Measurements from ENCODE around the gene LCE3D. TPM values are rescaled to one million over a fixed set of nuclear protein-coding genes. Genes with fewer than 3 reads are reported as not detected.

Gene LCE3D
- total RNA-seq, result 10 to 100 TPM in 2 of 4 donors, 1 to 10 TPM in 2; 3.7 to 27.1 (median 15.4) TPM

- H3K4me3 ChIP-seq, result no peak within 1 kb of the TSS
- 63% methylated on average over 3 of the region's 4 CpGs for WGBS
- H3K27me3 ChIP-seq, result no peaks in the 10 kb centered on the region
- H3K27ac ChIP-seq, result no peak within 1 kb of the TSS
- TF ChIP-seq, protein P1, sequence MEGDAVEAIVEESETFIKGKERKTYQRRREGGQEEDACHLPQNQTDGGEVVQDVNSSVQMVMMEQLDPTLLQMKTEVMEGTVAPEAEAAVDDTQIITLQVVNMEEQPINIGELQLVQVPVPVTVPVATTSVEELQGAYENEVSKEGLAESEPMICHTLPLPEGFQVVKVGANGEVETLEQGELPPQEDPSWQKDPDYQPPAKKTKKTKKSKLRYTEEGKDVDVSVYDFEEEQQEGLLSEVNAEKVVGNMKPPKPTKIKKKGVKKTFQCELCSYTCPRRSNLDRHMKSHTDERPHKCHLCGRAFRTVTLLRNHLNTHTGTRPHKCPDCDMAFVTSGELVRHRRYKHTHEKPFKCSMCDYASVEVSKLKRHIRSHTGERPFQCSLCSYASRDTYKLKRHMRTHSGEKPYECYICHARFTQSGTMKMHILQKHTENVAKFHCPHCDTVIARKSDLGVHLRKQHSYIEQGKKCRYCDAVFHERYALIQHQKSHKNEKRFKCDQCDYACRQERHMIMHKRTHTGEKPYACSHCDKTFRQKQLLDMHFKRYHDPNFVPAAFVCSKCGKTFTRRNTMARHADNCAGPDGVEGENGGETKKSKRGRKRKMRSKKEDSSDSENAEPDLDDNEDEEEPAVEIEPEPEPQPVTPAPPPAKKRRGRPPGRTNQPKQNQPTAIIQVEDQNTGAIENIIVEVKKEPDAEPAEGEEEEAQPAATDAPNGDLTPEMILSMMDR (IDR thresholded peaks at IDR 0.05), result no peak
- TF ChIP-seq POLR2AphosphoS5 (IDR thresholded peaks at IDR 0.05), result no peak
- no peak for TF ChIP-seq EP300 (IDR thresholded peaks at IDR 0.05)
- TF ChIP-seq POLR2A (IDR thresholded peaks at IDR 0.05), result no peak
- no peaks in the 10 kb centered on the region for H3K9me3 ChIP-seq
- H3K36me3 ChIP-seq, result no peaks in the 10 kb centered on the region
- DNase-seq (ENCODE audit: low spot score in 2 of 2), result no peak
- H3K4me1 ChIP-seq, result no peaks in the 10 kb centered on the region
Measured at GRCh38 chr1:152580433-152580832, at the start of gene LCE3D. LCE3D (minus strand) TSS chr1:152580516; CDS start chr1:152579936, 580 bp downstream.

GRCh38 chr1:152626744-152627143, 46.4 kb upstream of the LCE3D start:
- TF ChIP-seq POLR2AphosphoS5 (IDR thresholded peaks at IDR 0.05) (no peak), POLR2A (IDR thresholded peaks at IDR 0.05) (no peak), EP300 (IDR thresholded peaks at IDR 0.05) (no peak)
- TF ChIP-seq, protein P1 (IDR thresholded peaks at IDR 0.05), result no peak
- DNase-seq (ENCODE audit: low spot score in 2 of 2), result no peak
- WGBS, result 40% methylated on average over 1 of the region's 1 CpG
- Histone ChIP-seq H3K27me3 (peaks cover 7% of the 10 kb centered on the region), H3K36me3 (no peaks in the 10 kb centered on the region), H3K4me3 (no peak overlapping the region), H3K9me3 (peaks cover 6% of the 10 kb centered on the region), H3K4me1 (peaks cover 3% of the 10 kb centered on the region), H3K27ac (no peak overlapping the region)

DNA sequence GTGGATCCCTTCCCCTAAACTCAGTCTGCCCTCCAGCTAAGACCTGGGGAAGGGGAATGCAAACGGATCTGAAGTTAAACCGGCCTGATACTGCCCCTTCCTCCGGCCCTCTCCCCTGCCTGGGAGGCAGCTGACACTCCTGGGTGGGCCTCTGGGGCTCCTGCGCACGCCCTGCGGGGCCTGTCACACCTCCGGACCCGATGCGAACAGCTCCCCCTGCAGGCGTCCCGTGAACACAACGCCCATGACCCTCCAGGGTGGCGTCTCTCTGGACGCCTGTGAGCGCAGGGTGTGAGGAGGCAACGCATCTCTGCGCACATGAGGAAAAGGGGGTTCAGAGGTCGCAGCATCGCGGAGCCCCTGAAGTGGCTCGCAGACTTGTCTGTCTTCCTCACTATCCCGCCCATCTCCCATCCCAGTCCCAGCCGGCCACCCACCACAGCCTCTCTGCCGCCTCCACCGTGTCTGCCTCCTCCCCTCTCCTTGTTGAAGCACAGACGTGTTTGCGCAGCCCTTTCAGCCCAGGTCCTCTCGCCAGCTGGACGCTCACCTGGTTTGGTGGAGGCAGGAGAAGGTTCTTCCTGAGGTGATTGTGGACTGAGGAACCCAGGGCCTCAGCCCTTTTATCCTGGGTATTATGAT, 43.0 kb upstream of the LCE3D start:
- DNase-seq (ENCODE audit: low spot score in 2 of 2), result no peak
- Histone ChIP-seq H3K9me3 (peaks cover 3% of the 10 kb centered on the region), H3K27ac (no peak overlapping the region), H3K27me3 (peaks cover 7% of the 10 kb centered on the region), H3K4me1 (peaks cover 3% of the 10 kb centered on the region), H3K36me3 (no peaks in the 10 kb centered on the region), H3K4me3 (no peak overlapping the region)
- 42% methylated on average over 25 of the region's 29 CpGs for WGBS
- no peak for TF ChIP-seq POLR2AphosphoS5 (IDR thresholded peaks at IDR 0.05)
- TF ChIP-seq EP300 (IDR thresholded peaks at IDR 0.05), result no peak
- TF ChIP-seq POLR2A (IDR thresholded peaks at IDR 0.05), result no peak
- TF ChIP-seq, protein P1 (IDR thresholded peaks at IDR 0.05), result no peak

DNA sequence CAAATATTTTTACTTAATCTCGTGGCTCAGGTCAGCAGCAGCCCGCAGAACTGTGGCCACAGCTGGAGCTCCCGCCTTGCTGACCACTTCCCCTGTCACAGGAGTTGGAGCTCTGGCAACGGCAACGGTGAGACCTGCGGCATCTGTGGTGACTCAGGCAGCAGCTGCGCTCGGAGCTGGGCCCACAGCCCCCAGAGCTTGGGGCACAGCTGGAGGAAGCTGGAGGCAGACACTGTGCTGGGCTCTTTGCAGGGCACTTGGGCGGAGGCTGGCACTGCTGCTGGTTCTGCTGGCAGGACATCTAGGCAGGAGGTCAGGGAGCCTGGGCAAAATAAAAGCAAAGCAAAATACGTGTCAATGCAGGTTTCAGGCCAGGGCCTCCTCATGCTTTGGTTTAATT, 42.5 kb upstream of the LCE3D start, which contains the start of gene LCE3A:
TSS of gene LCE3A (minus strand) at position 301 of the 400 bp plus-strand sequence. CDS start at position 301, 0 bp downstream.
- Histone ChIP-seq H3K4me1 (peaks cover 3% of the 10 kb centered on the region), H3K9me3 (peaks cover 8% of the 10 kb centered on the region), H3K36me3 (no peaks in the 10 kb centered on the region), H3K4me3 (no peak within 1 kb of the TSS), H3K27ac (no peak within 1 kb of the TSS), H3K27me3 (peaks cover 7% of the 10 kb centered on the region)
- WGBS, result 52% methylated on average over 10 of the region's 10 CpGs
- TF ChIP-seq EP300 (IDR thresholded peaks at IDR 0.05) (no peak), POLR2AphosphoS5 (IDR thresholded peaks at IDR 0.05) (no peak), POLR2A (IDR thresholded peaks at IDR 0.05) (no peak)
- TF ChIP-seq, protein P1 (IDR thresholded peaks at IDR 0.05), result no peak
- no peak for DNase-seq (ENCODE audit: low spot score in 2 of 2)

DNA sequence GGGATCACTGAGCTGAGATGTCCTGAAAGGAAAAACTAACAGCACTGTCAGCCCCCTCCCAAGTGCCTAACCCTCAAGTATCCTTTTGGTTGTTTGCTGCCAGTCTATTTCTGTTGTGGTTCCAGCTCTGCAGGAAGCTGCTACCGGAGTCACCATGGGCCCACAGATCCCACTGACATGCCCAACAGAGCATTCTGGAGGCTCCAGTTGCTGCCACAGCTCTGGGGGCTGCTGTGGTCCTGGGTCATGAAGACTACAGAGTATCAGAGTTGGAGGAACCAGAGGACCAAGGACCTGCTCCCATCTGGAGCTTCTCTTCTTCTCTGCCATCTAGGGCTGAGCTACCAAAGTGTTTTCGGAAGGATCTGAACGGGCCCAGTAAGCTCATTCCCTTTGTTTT, 41.7 kb upstream of the LCE3D start:
- 100% methylated on average over 3 of the region's 3 CpGs for WGBS
- H3K27ac ChIP-seq, result no peak overlapping the region
- H3K36me3 ChIP-seq, result no peaks in the 10 kb centered on the region
- DNase-seq (ENCODE audit: low spot score in 2 of 2), result no peak
- H3K4me1 ChIP-seq, result peaks cover 3% of the 10 kb centered on the region
- H3K4me3 ChIP-seq, result no peak overlapping the region
- peaks cover 10% of the 10 kb centered on the region for H3K9me3 ChIP-seq
- peaks cover 7% of the 10 kb centered on the region for H3K27me3 ChIP-seq
- TF ChIP-seq POLR2AphosphoS5 (IDR thresholded peaks at IDR 0.05) (no peak), POLR2A (IDR thresholded peaks at IDR 0.05) (no peak), EP300 (IDR thresholded peaks at IDR 0.05) (no peak)
- TF ChIP-seq, protein P1 (IDR thresholded peaks at IDR 0.05), result no peak

All from suprapubic skin (tissue), 4 donors.